HG02610 (cell line): ENCODE results near the gene VCP.
"Not testable (repeated sequence)": the region's sequence is repeated elsewhere in the genome, so short reads cannot be mapped to it uniquely, and the experiment has no call there.

ENCODE experiments used
- ATAC-seq: cut with Tn5 transposase; IDR thresholded peaks from one replicate; pipeline ENCODE4 v1.9.1; 2021; ENCODE audit warnings: mild to moderate bottlenecking, moderate library complexity; ENCODE audit not compliant: unreplicated experiment

Gene VCP

DNA sequence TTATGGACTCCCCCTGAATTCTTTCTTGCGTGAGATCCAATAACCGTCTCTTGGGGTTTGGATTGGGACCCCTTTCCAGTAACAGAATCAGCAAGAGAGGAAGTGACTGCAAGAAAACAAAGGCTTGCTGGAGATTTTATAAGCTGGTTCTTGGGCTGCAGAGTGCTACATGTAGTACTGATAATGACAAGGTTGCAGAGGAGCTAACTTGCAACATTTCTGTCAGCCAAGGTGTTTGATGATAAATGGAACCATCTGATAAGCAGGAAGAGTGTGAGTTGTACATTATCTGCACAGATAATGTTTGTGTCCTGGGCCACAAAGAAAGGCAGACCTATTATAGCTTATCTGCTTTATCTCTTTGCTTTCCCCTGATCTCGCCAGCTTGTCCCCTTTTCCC, 45.8 kb downstream of the VCP start:
- ATAC-seq, result no peak

DNA sequence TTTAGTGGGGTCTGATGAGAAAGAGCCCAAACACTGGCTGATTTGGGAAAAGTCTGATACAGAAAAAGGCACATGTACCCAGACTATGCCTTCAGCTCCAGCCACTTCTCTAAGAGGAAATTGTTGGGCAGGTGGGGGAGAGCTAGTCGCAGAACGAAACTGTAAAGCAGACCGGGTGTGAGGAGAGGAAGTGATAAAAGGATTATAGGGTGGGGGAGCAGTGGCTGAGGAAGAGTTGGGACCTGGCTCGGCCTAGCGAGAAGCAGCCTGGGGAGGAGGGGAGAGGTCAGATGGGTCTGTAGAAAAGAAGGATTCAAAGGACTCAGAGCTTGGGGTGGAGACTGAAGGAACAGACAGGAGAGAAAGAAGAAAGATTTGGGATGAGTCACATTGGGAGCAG, 49.0 kb downstream of the VCP start:
- not testable (repeated sequence) for ATAC-seq

- no peak for ATAC-seq
These were observed 57.9 kb downstream of the VCP start for GRCh38 chr9:35014517-35014916.

DNA sequence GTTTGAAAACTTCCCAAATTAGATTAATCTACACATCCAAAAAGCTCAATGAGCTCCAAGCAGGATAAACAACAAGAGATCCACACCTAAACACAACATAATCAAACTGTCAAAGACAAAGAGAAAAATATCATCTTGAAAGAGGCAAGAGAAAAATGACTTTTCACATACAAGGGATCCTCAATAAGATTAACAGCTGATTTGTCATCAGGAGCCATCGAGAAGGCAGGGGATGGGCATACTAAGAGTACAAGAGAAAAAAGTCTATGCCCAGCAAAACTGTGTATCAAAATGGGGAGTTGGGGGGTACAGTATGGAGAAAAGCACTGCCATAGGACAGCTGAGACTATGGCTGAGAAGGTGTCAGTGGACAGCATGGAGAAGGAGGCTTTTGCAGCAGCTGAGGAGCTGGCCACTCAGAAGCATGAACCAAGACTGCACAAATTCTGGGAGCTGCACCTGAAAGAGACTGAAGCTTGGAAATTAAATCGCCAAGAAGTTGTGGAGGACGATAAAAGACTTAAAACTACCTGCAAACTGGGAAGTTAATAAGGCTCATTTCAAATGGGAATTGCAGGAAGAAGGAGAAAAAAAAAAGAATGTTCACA, 62.0 kb downstream of the VCP start:
- no peak for ATAC-seq
